C4-2B (cell line): ENCODE measurements around the gene GPR108.
A peak's percentile ranks its signal among the peaks of the same experiment; 100 is the strongest.

Source experiments
- H3K27ac ChIP-seq: fragments of 450-650 bp; 2 replicates; pipeline ENCODE4 v1.5.1; 2017
- ZFX ChIP-seq: fragments of 450-650 bp; IDR thresholded peaks from 2 replicates; pipeline ENCODE4 v1.6.1; 2017
- TF ChIP-seq, protein P1 (sequence below): fragments of 450-650 bp; conservative IDR thresholded peaks from 2 replicates; pipeline ENCODE4 v1.5.1; 2017; ENCODE audit warnings: mild to moderate bottlenecking

Gene GPR108

DNA sequence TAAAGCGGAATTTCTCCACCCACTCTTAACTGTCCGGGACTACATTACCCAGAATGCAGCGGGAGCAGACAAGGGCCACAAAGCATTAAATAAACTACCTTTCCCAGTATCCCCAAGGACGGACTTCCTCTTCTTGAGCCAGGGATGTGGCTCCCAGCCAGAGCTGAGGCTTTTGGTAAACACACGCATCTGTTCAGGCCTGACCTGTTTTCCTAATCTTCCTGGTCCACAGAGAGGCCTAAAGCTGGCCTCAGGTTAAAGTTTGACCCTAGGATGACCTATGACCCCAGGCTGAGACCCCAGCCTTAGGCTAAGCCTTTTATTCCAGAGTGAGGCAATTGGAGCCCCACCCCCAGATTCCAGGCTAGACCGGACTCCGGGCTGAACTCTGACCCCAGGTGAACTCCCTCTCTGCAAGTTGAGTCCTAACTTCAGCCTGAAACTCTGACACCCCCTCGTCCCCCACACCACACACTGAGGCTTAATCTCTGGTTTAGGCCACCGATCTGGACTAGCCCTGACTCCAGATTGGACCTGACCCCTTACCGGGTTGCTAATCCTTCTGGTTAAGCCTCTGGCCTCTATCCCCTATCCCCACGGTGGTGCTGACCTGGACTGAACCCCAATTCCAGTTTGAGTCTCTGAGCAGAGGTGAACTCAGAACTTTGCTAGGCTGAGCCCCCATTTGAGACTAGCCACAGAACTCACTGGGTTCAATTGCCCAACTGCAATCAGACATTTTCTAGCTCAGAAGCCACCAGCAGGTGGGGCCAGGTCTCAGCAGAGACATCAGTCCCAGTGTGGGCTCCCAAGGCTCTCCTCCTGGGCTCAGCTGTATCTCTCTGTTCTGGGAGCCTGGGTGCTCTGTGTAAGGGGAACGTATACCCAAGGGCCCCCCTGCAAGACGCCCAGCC is 750 bp upstream of the GPR108 start:
- TF ChIP-seq ZFX = no peak
- TF ChIP-seq, protein P1, sequence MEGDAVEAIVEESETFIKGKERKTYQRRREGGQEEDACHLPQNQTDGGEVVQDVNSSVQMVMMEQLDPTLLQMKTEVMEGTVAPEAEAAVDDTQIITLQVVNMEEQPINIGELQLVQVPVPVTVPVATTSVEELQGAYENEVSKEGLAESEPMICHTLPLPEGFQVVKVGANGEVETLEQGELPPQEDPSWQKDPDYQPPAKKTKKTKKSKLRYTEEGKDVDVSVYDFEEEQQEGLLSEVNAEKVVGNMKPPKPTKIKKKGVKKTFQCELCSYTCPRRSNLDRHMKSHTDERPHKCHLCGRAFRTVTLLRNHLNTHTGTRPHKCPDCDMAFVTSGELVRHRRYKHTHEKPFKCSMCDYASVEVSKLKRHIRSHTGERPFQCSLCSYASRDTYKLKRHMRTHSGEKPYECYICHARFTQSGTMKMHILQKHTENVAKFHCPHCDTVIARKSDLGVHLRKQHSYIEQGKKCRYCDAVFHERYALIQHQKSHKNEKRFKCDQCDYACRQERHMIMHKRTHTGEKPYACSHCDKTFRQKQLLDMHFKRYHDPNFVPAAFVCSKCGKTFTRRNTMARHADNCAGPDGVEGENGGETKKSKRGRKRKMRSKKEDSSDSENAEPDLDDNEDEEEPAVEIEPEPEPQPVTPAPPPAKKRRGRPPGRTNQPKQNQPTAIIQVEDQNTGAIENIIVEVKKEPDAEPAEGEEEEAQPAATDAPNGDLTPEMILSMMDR = peak; percentile 87
- peak overlapping the region; percentile 76 for H3K27ac ChIP-seq

GRCh38 chr19:6736917-6737283 is 480 bp downstream of the GPR108 start:
- TF ChIP-seq, protein P1 = peak; percentile 48
- no peak for TF ChIP-seq ZFX
- peak overlapping the region; percentile 86 for H3K27ac ChIP-seq

- TF ChIP-seq, protein P1 = peak; percentile 72
- TF ChIP-seq ZFX = no peak
- peak overlapping the region; percentile 86 for H3K27ac ChIP-seq
Observed at GRCh38 chr19:6736169-6736916, 1.0 kb downstream of the GPR108 start.

DNA sequence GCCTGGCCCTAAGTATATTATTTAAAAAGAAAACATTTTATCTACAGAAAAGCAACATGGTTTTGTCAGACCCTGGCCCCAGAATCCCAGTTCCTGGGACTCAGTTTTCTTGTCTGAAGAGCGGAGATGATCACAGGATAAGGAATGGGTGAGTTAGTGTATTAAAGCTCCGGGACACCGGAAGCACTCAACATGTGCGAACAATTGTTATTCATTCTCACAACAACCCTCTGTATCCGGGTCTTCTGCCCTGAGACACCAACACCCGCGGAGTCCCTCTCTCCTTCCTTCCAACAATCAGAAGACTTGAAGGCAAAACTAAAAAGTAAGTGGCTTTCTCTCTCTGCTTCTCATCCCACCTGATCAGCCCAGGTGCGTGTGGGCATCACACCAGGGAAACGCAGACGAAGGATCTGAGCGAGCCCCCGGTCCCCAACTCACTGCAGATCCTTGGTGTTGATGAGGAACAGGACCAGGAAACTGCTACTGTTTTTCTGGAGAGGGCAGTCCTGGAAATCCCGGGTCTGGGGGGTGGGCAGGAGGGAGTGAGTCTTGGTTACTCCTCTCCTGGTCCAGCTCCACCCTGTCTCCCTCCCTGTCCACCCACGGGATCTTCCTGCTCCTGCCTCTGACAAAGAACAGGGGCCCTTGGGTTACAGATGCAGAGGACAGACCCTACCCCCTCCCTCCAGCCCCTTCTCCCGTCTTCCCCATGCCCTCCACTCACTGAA is 2.0 kb downstream of the GPR108 start:
- no peak overlapping the region for H3K27ac ChIP-seq
- no peak for TF ChIP-seq ZFX
- TF ChIP-seq, protein P1 = no peak

DNA sequence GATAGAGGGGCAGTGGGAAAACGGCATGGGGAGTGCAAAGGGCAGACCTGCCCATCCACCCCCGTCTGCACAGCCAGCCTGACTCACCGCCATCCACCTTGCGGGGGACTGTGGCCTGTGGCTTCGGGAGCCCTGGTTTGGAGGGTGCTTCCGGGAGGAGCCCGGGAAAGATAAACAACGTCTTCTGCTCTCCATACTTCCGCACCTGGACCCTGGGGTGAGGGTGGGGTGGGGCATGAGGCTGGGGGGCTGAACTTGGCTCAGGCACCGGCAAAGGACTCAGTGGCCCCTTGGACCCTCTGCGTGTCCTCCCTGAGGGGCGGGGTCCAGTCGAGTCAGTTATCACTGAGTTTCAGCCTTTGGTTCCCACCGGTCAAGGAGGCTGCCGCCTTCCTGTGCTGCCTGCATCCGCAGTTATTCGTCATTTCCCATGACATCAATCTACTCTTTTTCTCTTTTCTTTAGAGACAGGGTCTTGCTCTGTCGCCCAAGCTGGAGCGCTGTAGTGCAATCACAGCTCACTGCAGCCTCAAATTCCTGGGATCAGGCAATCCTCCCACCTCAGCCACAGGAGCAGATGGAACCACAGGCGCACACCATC is 3.2 kb downstream of the GPR108 start:
- no peak overlapping the region for H3K27ac ChIP-seq
- no peak for TF ChIP-seq ZFX
- TF ChIP-seq, protein P1 = no peak

DNA sequence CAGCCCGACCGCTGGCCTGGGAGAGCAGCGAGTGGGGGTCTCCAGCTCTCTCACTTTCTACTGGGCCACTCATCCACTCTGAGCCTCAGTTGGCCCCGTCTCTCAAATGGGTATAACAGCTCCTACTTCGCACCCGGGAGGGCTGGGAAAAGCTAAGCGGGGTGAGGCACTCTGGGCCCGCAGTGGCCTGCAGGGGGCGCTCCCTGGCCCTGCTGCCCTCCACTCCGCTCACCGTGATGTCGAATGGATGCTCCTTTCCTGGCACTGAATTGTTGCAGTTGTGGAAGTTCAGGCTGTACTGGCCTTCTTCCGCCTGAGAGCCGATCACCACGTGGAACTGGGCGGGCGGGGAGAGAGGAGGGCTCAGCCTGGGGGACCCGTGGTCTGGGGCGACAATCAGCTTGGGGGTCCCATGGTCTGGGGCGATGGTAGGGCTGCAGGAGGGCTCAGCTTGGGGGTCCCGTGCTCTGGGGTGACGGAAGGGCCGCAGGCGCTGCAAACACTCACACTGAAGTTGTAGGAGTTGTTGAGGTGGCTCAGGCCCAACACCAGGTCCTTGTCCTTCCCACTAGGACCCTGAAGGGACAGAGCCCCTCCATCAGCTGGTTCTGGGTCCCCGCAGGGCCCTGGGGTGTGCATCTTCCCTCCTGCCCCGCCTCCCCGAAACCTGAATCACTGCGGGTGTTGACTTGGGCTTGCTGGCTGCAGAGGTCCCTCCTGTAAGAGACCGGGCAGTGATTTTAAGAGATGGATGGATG is 3.9 kb downstream of the GPR108 start:
- TF ChIP-seq ZFX = no peak
- TF ChIP-seq, protein P1 = no peak; the same call in 1 of the 2 replicates
- no peak overlapping the region for H3K27ac ChIP-seq
